NCI-H510A (cell line): ENCODE data around the gene NKAPD1.
A peak's percentile ranks its signal among the peaks of the same experiment; 100 is the strongest.
"Not testable (repeated sequence)": the region's sequence is repeated elsewhere in the genome, so short reads cannot be mapped to it uniquely, and the experiment has no call there.

Source experiments
- DNase-seq: peaks from one replicate; lab custom pipeline; 2025; lab: John Stamatoyannopoulos, UW

NKAPD1 gene

DNA sequence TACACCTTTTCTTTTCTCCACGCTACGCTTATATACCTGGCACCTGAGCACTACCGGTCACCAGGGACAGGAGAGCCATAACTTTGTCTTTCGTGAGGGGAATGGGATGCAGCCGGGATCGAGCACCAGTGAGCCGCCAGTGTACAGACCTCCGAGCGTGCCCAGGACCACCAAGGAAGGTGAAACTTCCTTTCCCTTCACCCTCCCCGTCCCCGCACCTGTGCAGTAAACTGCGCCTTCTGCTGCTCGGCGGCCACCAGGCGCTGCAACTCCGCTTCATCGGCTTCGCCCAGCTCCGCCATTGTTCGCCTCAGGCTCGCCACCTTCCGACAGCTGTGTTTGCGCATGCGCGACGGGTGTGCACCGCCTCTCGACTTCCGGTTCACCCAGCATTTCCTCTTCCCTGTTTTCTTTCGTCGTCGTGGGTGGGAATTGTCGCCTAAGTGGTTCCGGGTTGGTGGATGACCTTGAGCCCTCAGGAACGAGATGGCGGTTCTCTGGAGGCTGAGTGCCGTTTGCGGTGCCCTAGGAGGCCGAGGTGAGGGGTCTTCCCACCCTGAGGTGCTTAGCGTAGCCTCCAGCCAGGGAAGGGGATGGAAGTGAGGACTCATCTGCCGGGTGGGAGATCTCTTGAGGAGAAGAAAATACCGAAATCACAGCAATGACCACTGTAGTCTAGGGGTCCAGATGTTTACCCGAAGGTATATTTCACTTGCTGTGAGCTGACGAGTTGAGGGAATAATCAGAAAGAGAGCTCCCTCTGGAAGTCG, 12.5 kb downstream of the NKAPD1 start, which contains the start of the genes SDHD and TIMM8B:
TSS of gene SDHD (plus strand) at position 452 of the 770 bp plus-strand sequence. CDS start at position 487, 35 bp downstream.
TSS of gene TIMM8B (minus strand) at position 335 of the 770 bp plus-strand sequence. CDS start at position 302, 33 bp downstream.
- peak; percentile 87 for DNase-seq

DNA sequence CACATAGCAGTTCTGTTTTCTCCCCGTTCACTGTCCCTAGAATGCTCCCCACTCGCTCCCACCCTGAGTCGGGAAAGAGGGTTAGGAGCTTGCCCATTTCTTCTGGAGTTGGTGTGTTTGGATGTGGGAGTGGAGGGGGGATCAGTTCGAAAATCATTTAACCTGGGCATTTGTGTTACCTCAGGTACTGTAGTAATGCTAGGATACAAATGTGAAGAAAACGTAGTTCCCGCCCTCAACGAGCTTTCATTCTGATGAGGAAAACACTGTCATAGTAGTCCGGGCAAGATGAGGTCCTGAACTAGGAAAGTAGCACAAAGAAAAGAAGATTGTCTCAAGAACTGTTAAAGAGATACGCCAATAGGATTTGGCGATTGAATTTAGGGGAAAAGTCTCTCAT, 13.1 kb downstream of the NKAPD1 start:
- no peak for DNase-seq

DNA sequence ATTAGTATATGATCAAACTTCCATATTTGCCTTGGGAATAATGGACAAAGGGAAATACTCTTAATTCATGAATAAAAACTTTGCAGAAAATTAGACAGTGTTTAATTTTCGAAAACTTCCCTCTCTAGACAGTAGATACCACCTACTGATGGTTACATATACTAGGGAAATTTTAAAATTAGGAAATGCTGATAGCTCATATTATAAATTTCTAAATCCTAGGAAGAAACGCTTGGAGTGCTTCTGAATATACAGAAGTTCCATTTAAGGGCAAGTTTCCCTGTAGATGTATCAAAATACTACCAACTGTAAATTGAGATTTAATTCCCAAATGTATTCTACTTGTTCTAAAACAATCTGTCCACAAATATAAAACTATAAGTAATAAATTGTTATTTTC, 21.2 kb downstream of the NKAPD1 start:
- not testable (repeated sequence) for DNase-seq

DNA sequence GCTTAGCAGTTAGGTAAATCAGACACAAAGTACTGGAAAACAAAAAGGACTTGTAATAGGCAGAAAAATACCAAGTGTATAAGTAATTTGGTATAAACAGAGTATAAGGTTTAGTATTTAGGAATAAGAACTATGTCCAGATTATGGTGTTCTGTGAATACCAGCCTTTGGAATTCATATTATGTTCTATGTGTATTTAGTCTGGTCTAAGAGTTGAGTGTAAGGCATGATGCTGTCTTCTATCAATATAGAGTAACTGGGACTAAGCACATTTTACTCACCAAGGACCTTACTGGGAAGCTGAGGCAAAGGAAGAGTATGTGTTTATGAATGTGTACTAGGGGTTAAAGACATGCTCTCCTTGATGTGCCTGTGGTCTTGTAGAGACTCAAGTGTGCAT, 22.1 kb downstream of the NKAPD1 start:
- no peak for DNase-seq

DNA sequence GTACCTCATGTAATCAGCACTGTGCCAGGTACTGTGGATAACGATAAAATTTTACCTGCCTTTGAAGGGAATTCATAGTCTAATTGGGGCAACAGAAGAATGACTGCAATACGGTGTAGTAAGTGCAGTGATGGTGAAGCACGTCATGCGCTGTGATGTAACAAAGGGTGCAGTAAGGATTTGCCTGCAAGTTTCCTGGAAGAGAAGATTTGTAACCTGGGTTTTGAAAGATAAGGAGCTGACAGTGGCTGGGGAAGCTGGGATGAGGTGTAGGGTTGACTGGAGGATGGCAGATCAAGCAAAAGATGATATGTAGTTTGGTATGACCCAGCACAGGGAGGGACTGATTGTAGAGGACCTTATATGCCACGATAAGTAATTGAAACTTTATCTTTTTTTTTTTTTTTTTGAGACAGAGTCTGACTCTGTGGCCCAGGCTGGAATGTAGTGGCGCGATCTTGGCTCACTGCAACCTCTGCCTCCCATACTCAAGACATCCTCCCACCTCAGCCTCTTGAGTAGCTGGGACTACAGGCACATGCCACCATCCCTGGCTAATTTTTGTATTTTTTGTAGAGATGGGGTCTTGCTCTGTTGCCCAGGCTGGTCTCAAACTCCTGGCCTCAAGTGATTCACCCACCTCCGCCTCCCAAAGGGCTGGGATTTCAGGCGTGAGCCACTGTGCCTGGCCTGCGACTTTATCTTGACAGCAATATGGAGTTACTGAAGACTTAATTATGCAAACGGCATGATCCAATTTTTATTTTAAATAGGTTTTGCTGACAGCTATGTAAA, 23.8 kb downstream of the NKAPD1 start:
- DNase-seq, result no peak

DNA sequence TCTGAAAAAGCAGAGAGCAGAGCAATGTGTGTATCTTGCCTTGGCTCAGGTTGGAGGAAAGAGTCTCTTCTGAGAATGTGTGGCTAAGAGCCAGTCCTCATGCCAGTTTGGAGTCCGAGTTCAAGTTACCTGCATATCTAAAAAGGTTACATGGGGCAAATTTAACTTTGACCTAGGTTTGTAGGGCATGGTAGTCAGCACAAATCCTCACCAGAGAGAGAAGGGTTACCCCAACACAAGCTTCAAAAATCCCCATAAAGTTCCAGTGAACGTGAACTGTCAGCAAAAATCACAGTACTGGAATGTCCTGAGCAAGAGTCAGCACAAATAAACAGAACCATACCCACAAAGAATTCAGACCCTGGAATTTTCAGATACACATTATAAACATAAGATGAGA, 26.4 kb downstream of the NKAPD1 start:
- no peak for DNase-seq

DNA sequence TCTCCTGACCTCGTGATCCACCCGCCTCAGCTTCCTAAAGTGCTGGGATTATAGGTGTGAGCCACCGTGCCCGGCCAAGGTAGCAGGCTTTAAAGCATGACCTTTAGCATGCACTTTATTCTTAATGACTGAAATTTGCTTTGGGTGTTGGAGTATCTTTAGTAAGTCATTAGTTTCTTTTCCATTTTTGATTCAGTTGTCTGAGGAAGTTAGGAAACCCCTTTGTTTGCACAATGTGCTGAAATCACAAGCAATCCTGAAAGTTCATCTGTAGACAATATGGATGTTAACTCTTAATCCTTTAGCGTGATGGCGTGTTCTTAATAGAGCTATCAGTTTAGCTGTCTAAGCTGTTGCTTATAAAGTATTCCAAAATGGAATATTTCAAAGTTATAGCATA, 29.3 kb downstream of the NKAPD1 start:
- no peak for DNase-seq

DNA sequence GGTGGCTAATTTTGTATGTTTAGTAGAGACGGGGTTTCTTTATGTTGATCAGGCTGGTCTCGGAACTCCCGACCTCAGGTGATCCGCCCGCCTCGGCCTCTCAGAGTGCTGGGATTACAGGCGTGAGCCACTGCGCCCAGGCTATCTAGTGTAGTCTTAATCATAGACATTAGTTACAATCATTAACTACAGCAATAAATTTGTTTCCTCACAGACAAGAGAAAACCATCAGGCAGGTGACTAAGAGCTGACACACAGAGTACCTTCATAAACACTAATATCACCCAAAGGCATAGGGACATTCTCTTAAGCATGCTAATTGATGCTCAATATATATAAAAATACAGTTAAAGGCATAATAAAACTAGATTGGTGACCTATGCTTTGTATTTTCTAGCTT, 32.0 kb downstream of the NKAPD1 start:
- no peak for DNase-seq

DNA sequence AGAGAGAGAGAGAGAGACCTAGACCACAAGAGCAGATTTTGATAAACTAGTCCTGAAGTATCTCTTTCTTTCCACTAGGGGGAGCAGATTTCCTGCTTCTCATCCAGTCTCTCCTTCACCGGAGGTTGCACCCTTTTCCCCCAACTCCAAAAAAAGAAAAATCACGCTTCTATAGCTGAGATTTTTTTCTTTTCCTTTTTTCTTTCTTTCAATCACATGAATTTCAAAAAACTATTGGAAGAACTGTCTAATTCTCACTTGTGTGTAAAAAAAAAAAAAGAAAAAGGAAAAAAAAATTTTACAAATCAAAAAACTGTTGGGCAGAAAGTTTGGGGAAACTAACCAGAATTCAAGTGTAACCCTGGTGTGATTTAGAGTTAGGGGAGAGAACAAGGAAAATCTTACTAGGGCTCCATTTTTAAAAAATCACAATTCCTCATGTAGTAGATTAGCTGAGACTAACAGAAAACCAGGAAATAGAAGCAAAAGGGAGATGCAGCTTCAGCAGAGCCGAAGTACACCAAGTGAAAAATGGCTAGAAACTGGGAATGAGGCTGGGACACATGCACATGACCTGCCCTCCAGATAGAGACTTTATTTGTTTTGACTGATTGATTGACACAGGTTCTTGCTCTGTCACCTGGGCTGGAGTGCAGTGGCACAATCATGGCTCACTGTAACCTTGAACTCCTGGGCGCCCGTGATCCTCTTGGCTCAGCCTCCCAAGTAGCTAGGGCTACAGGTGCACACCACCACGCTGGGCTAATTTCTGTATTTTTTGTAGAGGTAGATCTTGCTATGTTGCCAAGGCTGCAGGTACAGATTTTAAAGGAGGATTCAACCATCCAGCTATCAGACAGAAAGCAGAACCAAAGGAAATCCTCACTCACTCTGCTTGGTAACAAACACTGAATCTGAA, 39.7 kb downstream of the NKAPD1 start:
- DNase-seq, result peak; percentile 8

DNA sequence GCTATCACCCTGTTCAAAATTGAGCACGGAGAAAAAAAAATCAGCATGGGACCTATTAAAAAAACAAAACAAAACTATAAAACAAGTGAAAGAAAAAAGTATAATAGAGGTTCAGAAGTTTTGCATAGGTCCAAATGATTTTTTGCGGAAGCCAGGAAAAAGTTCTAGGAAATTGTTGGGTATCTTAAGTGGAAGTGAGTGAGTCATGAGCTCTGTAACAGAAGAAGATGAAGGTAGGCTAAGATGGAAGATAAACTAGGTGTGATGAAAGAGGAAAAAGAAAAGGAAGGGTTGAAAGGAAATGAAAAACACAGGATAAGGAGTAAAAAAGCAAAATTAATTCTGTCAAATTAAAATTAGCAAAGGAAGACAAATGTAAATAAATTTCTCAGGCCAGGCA, 40.4 kb downstream of the NKAPD1 start:
- DNase-seq, result no peak

DNA sequence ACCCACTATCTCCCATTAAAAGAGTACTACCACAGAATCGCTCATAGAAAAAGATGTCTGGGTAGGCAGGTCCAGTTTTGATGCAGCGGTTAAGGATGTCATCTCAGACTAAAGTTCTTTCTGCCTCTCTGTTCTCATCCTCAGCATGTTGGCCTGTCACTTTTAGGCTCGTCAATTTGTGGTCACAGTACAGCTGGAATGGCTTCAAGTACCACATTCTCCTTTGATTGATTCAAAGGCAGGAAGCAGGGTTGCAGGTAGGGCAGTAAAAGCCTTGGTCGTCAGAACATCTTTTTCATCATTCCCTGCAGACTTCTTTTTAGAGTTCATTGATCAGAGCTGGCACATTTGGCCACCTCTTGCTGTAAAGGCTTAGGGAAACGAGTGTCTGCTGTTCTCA, 41.3 kb downstream of the NKAPD1 start:
- no peak for DNase-seq

DNA sequence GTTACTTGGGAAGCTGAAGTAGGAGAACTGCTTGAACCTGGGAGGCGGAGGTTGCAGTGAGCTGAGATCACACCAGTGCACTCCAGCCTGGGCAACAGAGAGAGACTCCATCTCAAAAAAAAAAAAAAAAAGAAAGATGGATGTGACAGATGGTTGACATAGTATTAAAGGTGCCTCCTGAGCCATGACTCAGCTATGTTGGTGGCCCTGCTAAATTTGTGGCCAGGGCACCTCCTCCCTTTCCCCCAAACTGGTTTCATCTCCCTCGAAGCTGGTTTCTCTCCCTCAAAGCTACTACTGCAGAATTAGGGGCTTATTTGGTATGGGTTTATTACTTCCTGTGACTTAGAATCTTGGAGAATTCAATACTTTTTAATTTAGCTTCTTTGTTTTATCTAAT, 44.1 kb downstream of the NKAPD1 start:
- no peak for DNase-seq

DNA sequence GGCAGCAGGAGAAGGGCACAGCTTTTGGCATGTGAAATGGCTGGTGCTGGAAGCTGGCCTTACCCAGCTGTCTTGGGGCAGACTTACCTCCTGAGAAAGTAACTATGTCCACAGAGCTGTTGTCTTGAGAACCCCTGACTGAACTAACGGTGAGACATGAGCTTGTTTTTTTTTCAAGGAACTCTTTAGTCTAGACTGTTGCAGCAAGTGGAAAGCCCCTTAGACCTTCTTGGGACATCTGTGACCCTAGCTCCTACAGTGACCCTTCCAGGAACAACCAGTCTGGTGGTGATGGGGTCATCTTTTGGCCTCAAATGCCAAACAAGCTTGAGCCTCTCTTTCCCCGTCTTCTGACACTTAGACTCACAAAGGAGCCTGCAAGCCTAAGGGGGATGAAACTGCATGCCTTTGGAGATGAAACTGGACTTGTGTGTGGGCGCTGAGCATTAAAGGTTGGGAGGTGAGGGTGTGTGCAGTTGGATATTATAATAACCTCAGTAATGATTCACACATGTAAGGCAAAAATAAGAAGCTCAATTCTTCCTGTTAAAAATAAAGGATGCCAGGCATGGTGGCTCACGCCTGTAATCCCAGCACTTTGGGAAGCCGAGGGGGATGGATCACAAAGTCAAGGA, 48.0 kb downstream of the NKAPD1 start:
- no peak for DNase-seq

DNA sequence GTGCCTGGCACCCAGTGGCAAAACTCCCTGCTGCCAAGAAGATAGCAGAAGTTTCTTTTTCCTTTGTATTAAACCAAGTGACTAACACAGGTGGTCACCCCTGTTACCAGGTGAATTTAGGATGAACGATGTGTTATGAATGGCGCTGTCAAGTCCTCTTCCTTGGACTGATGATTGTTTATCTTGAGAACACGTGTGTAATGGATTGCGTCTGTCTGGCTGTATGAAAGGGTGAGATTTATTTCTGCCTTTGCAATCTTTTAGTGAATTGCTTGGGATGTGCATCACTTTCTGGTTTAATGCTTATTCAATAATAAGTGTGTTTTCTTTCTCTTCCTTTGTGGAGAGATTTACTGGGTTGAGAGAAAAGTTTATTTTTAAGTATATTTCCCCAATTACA, 49.0 kb downstream of the NKAPD1 start:
- DNase-seq, result no peak

DNA sequence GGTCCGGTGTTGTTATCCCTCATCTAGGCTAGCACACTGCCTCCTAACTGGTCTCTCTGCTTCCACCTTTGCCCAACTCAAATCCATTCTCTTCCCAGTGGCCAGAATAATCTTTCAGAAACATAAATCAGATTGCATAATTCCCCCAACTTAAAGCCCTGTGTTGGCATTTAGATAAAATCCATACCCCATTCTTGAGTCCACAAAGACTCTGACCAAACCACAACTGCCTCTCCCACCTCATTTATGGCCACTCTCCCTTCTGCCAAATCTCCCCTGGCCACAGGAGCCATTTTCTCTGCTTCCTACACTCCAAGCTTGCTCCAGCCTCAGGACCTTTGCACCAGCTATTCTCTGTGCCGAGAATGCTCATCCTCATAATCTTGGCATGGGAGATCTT, 53.0 kb downstream of the NKAPD1 start:
- no peak for DNase-seq

DNA sequence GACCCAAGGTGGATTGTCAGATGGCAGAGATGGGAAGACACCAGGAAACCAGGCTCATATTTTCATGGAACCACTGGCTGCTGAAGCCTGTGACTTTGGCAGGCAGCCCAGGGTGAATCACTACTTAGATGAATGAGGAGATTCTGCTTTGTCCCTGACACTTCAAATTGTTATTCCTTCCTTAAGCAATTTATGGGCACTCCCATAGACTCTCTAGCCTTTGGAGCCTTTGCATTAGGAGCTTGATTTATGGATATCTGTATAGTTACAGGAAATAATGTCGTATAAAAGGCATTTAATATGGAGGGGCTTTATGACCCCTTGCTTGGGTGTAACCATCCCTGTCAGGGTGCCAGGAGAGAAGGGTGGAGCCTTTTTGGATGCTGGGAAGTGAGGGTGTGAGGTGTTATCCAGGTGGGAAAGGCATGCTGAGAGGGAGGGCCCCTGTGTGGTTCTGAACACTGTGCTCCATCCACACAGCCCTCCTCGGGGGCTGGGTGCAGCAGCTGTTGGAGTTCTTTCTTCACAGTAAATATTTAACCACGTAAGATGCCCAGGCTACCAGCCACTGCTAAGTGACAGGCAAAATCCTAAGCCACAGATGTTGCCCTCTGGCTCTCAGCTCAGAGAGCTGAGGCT, 54.5 kb downstream of the NKAPD1 start:
- peak; percentile 27 for DNase-seq

DNA sequence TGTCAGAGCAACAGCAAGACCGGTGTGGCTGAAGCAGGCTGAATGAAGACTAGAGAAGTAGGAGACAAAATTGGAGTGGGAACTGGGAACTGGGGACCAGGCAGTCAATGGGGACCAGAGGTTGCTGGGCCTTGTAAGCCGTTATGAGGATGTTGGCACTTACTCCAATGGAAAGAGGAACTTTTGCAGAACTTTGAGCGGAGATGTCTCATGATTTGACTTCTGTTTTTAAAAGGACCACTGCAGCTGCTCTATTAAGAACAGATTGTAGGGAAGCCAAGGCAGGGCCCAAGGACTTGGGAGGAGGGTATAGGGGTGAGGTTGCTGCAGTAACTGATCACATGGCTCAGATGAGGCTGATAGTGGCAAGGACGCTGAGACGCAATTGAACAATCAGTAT, 55.6 kb downstream of the NKAPD1 start:
- no peak for DNase-seq

DNA sequence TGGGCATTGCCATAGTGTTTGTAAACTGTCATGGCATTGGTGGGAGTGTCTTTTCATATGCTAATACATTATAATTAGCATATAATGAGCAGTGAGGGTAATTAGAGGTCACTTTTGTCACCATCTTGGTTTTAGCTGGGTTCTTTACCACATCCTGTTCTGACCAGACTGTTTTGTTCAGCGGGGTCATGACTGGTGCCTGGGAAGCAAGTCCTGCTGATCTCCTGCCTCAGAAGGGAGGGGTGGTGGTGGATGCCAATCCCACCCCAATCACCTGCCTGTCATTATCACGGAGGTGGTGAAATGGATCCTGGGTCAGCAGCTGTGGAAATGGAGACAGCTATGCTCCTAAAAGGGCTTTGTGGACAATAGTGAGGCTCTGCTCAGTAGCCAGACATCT, 58.6 kb downstream of the NKAPD1 start:
- no peak for DNase-seq

DNA sequence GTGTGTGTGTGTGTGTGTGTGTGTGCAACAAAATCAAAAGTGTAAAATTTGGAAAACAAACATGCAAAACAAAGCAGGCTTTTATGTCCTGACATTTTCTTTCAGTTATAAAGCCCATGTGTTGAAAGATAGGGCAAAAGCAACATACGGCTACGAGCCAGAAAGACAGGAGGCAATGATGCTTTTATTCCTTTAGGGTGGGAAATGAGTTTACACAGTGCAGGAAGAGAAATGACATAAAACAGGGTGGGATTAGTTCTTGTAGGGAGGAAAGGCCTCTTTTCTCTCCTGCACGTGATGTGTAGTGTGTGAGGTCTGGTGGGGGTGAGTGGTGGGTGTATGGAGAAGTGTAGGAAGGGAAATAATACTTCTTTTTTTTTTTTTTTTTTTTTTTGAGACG, 60.4 kb downstream of the NKAPD1 start:
- no peak for DNase-seq
